GM12878 (cell line): Measurements from ENCODE around the gene DPAGT1. TPM values are rescaled to one million over a fixed set of nuclear protein-coding genes. Genes with fewer than 3 reads are reported as not detected.

ENCODE experiments used
- ATAC-seq: fragments of 200-7000 bp; cut with Tn5 transposase; 3 replicates; pipeline ENCODE4 v1.9.1; 2020; ENCODE audit warnings: mild to moderate bottlenecking, moderate library complexity
- BruUV-seq: library from RNA; stranded (reverse); fragments of 400-500 nt; replicated peaks from 2 replicates; lab custom pipeline; 2021; lab: Mats Ljungman, UMichigan
- CTCF ChIA-PET: fragments of 300-600 bp; sonication (Branson Sonifier 250); formaldehyde crosslinking; extraction: SDS; loops from one replicate; lab custom pipeline; 2021; ENCODE audit warnings: inconsistent platforms; lab: Yijun Ruan, JAX
- POLR2A ChIA-PET: fragments of 350-600 bp; formaldehyde crosslinking; extraction: SDS; loops from one replicate; lab custom pipeline; 2021; ENCODE audit warnings: inconsistent platforms; lab: Charles Lee
- RAD21 ChIA-PET: fragments of 300-600 bp; sonication (Branson Sonifier 250); formaldehyde crosslinking; loops from one replicate; lab custom pipeline; 2023; ENCODE audit warnings: antibody characterized with exemption; ENCODE audit not compliant: unreplicated experiment; lab: Charles Lee
- SMC1A ChIA-PET: fragments of 300-600 bp; sonication (Branson Sonifier 250); formaldehyde crosslinking; loops from one replicate; lab custom pipeline; 2023; ENCODE audit not compliant: unreplicated experiment, uncharacterized antibody; lab: Charles Lee
- DNase-seq: peaks from one replicate; pipeline ENCODE4 v3.0.0-alpha.2; 2011; ENCODE audit warnings: low read depth, low spot score
- FAIRE-seq: peaks from 3 replicates; lab custom pipeline; 2011; peaks lifted over from hg19 to GRCh38; lab: Jason Lieb, UNC
- H2AFZ ChIP-seq: 2 replicates; pipeline ENCODE4 v1.6.0; 2011; ENCODE audit warnings: low read depth, low read length, control low read depth; ENCODE audit not compliant: control insufficient read depth
- H3K27ac ChIP-seq: 2 replicates; pipeline ENCODE4 v1.5.1; 2011; ENCODE audit warnings: control low read depth; ENCODE audit not compliant: control insufficient read depth, insufficient read depth
- H3K27me3 ChIP-seq, 2 experiments: replicated peaks in 1 of 2; 2 replicates each; pipeline versions ENCODE4 v1.6.0 to v1.6.1; 2011; ENCODE audit warnings: low read length in 1 of 2; ENCODE audit not compliant: control insufficient read depth in 2 of 2, insufficient read depth in 2 of 2
- H3K36me3 ChIP-seq, 2 experiments: 2 replicates each; pipeline ENCODE4 v1.5.1; 2011; ENCODE audit warnings: low read length in 1 of 2; ENCODE audit not compliant: control insufficient read depth in 2 of 2, insufficient read depth in 2 of 2
- H3K4me1 ChIP-seq: 2 replicates; pipeline ENCODE4 v1.6.1; 2011; ENCODE audit warnings: mild to moderate bottlenecking, low read length, moderate library complexity, mixed read lengths; ENCODE audit not compliant: control insufficient read depth, insufficient read depth
- H3K4me2 ChIP-seq: 2 replicates; pipeline ENCODE4 v1.6.0; 2011; ENCODE audit warnings: control low read depth; ENCODE audit not compliant: control insufficient read depth, insufficient read depth
- H3K4me3 ChIP-seq: fragments of 200-600 bp; sonication (generic); 2 replicates; pipeline ENCODE4 v1.5.1; 2016
- H3K79me2 ChIP-seq: 2 replicates; pipeline ENCODE4 v1.6.0; 2011; ENCODE audit warnings: low read length; ENCODE audit not compliant: control insufficient read depth, insufficient read depth
- H3K9ac ChIP-seq: 2 replicates; pipeline ENCODE4 v1.8.0; 2011; ENCODE audit warnings: low read length, control low read depth, mixed read lengths; ENCODE audit not compliant: control insufficient read depth, insufficient read depth
- H3K9me3 ChIP-seq: replicated peaks from 3 replicates; pipeline ENCODE4 v1.5.1; 2011; ENCODE audit warnings: mild to moderate bottlenecking, low read length; ENCODE audit not compliant: control insufficient read depth, insufficient read depth
- H4K20me1 ChIP-seq: 2 replicates; pipeline ENCODE4 v1.6.0; 2011; ENCODE audit not compliant: control insufficient read depth, insufficient read depth
- BRCA1 ChIP-seq: IDR thresholded peaks from 2 replicates; pipeline ENCODE4 v1.6.1; 2011; ENCODE audit warnings: low read depth, low read length, improper control_type of control experiment
- ESRRA ChIP-seq: IDR thresholded peaks from 2 replicates; pipeline ENCODE4 v1.6.1; 2012; ENCODE audit warnings: mild to moderate bottlenecking, low read length, improper control_type of control experiment
- RB1 ChIP-seq: fragments of 450-650 bp; formaldehyde crosslinking; IDR thresholded peaks from 2 replicates; pipeline ENCODE4 v1.6.1; 2017; ENCODE audit warnings: mild to moderate bottlenecking, borderline replicate concordance
- TCF3 ChIP-seq: IDR thresholded peaks from 2 replicates; pipeline ENCODE4 v1.6.1; 2012; ENCODE audit warnings: low read depth, mild to moderate bottlenecking, low read length, borderline replicate concordance; ENCODE audit not compliant: insufficient read depth
- WGBS: methylation state at CpG from one replicate; pipeline ENCODE4 v1.1.6; 2016; ENCODE audit warnings: low lambda C conversion rate; ENCODE audit not compliant: insufficient replicate concordance, insufficient coverage; ENCODE audit errors: missing lambda C conversion rate; 5-methylcytosine and 5-hydroxymethylcytosine counted together
- in situ Hi-C: fragments of 300-500 bp; cut with MboI; formaldehyde crosslinking; loops from 9 replicates; pipeline ENCODE4 v1.14.3; 2018; ENCODE audit warnings: mixed read lengths
- intact Hi-C: fragments of 100-400 bp; cut with micrococcal nuclease; formaldehyde crosslinking; loops from one replicate; pipeline ENCODE4 v1.14.2; 2022; ENCODE audit not compliant: unreplicated experiment
- polyA plus RNA-seq, 11 experiments: library from polyadenylated mRNA; depleted of rRNA in 4 of 11; unstranded in 6 of 11; stranded (reverse) in 5 of 11; fragments of >200 nt; fragmentation: Nextera tagmentation in 4 of 11; fragmentation: Illumina TruSeq in 1 of 11; extraction: Ambion mirVana in 4 of 11; extraction: Trizol in 1 of 11; gene quantifications; 1 replicate in 1 of 11; 2 replicates in 10 of 11; pipeline versions ENCODE4 v1.2.1 to v1.2.3, GENCODE V29; 2011 to 2016; ENCODE audit warnings: inconsistent platforms in 2 of 11, missing spikeins in 2 of 11, low read depth in 1 of 11
- total RNA-seq, 4 experiments: library from RNA; depleted of rRNA in 3 of 4; stranded (reverse); fragments of >200 nt in 3 of 4; fragmentation: Illumina TruSeq in 1 of 4; extraction: Trizol in 1 of 4; gene quantifications; 2 replicates each; pipeline versions ENCODE4 v1.2.1 to v1.2.3, GENCODE V29; 2013 to 2021
- TF ChIP-seq, protein P1 (sequence below): fragments of 450-650 bp; IDR thresholded peaks from 2 replicates; pipeline ENCODE4 v1.6.1; 2017; ENCODE audit warnings: borderline replicate concordance

The DPAGT1 gene
- total and polyA plus RNA-seq, 10 of the 15 experiments (the other 5 are each of a cell fraction or from before 2014, with no cell fraction given), result 20.5 to 95.6 (median 54.3) TPM

GRCh38 chr11:119109843-119110242, 8.2 kb upstream of the DPAGT1 start:
- Histone ChIP-seq H3K79me2 (peaks cover 26% of the 10 kb centered on the region), H3K9me3 (no peaks in the 10 kb centered on the region), H3K4me2 (no peak overlapping the region; the same call in 1 of the 2 replicates), H3K9ac (no peak overlapping the region), H4K20me1 (no peaks in the 10 kb centered on the region), H3K27me3 (no peaks in the 10 kb centered on the region), H3K4me3 (peak overlapping the region; percentile 96; the same call in 1 of the 2 replicates), H3K36me3 (peaks cover 19% of the 10 kb centered on the region in 2 experiments), H3K27ac (no peak overlapping the region), H2AFZ (no peak overlapping the region), H3K4me1 (peaks cover 19% of the 10 kb centered on the region)
- in situ Hi-C loops (no loop called here), intact Hi-C loops (loop anchor here (5.0 kb wide), 1 partner anchor 87 kb away; no protein-coding TSS in a partner anchor)
- ATAC-seq, result no peak
- TF ChIP-seq, protein P1, sequence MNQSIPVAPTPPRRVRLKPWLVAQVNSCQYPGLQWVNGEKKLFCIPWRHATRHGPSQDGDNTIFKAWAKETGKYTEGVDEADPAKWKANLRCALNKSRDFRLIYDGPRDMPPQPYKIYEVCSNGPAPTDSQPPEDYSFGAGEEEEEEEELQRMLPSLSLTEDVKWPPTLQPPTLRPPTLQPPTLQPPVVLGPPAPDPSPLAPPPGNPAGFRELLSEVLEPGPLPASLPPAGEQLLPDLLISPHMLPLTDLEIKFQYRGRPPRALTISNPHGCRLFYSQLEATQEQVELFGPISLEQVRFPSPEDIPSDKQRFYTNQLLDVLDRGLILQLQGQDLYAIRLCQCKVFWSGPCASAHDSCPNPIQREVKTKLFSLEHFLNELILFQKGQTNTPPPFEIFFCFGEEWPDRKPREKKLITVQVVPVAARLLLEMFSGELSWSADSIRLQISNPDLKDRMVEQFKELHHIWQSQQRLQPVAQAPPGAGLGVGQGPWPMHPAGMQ, result no peak
- TF ChIP-seq RB1, result no peak
- no peak for TF ChIP-seq BRCA1
- TF ChIP-seq TCF3, result no peak
- TF ChIP-seq ESRRA, result no peak
- ChIA-PET CTCF (interaction anchor here (0.7 to 2.2 kb wide), 9 partner anchors 8 to 228 kb away, joined by 3 to 10 read pairs (median 5); partner anchors contain the start of gene HINFP), SMC1A (interaction anchor here (0.9 to 2.6 kb wide), 5 partner anchors 9 to 100 kb away, joined by 3 to 32 read pairs (median 5); partner anchors contain the start of gene HINFP), RAD21 (interaction anchor here (1.1 to 1.5 kb wide), 2 partner anchors 10 to 11 kb away, joined by 3 to 5 read pairs; partner anchors contain the start of gene HINFP), POLR2A (interaction anchor here (0.5 to 7.2 kb wide), 5 partner anchors 11 to 218 kb away, joined by 3 to 76 read pairs (median 3); partner anchors contain the start of gene HINFP)
- TSS peak; percentile 63 for BruUV-seq
- WGBS, result 75% methylated on average over 3 of the region's 3 CpGs
- no peak for DNase-seq
- no peak for FAIRE-seq
